Liver (tissue), 2 donors: ENCODE results near the gene EIPR1.

Experiments
- CTCF ChIP-seq: fragments of 150-350 bp; IDR thresholded peaks from 2 replicates; pipeline ENCODE4 v1.5.1; 2017; ENCODE audit warnings: improper control_type of control experiment, low read depth, low read length; ENCODE audit not compliant: missing input control
- MAX ChIP-seq: IDR thresholded peaks from 2 replicates; pipeline ENCODE4 v1.6.1; 2016; ENCODE audit warnings: antibody characterized with exemption
- donor health status: healthy.

GRCh38 chr2:3160751-3161330 lies 216.8 kb downstream of the EIPR1 start:
- no peak for TF ChIP-seq MAX
- TF ChIP-seq CTCF = no peak
